Kidney (tissue), 14 donors: ENCODE results near the gene MAPK6. TPM values are rescaled to one million over a fixed set of nuclear protein-coding genes. Genes with fewer than 3 reads are reported as not detected.

Experiments
- DNase-seq, 5 donors: peaks; one replicate each; pipeline ENCODE4 v3.0.0-alpha.2; 2013 to 2020
- FAIRE-seq: peaks from 2 replicates; lab custom pipeline; 2012; peaks lifted over from hg19 to GRCh38; lab: Jason Lieb, UNC
- H3K27ac ChIP-seq, 2 donors: one replicate each; pipeline ENCODE4 v1.7.0; 2013; ENCODE audit warnings: low read depth in 2 of 2, low read length in 2 of 2, inconsistent platforms in 1 of 2
- H3K27me3 ChIP-seq: one replicate; pipeline ENCODE4 v1.7.1; 2013; ENCODE audit warnings: low read length, inconsistent platforms; ENCODE audit not compliant: control insufficient read depth, insufficient read depth
- H3K36me3 ChIP-seq, 3 donors: one replicate each; pipeline versions ENCODE4 v1.7.0 to v1.7.1; 2013; ENCODE audit warnings: low read length in 3 of 3, control low read depth in 1 of 3, inconsistent platforms in 1 of 3; ENCODE audit not compliant: insufficient read depth in 3 of 3, control insufficient read depth in 2 of 3
- H3K4me1 ChIP-seq, 3 donors: one replicate each; pipeline versions ENCODE4 v1.7.0 to v1.7.1; 2013; ENCODE audit warnings: low read length in 3 of 3, inconsistent platforms in 1 of 3, low read depth in 1 of 3; ENCODE audit not compliant: control insufficient read depth in 2 of 3, insufficient read depth in 2 of 3
- H3K4me3 ChIP-seq, 3 donors: one replicate each; pipeline versions ENCODE4 v1.7.0 to v1.8.1; 2013; ENCODE audit warnings: low read length in 3 of 3, control low read depth in 1 of 3, inconsistent platforms in 1 of 3
- H3K9ac ChIP-seq, 3 donors: one replicate each; pipeline versions ENCODE4 v1.7.0 to v1.7.1; 2013; ENCODE audit warnings: low read length in 3 of 3, control low read depth in 1 of 3, inconsistent platforms in 1 of 3
- H3K9me3 ChIP-seq, 3 donors: one replicate each; pipeline versions ENCODE4 v1.7.0 to v1.7.1; 2013; ENCODE audit warnings: low read length in 3 of 3, control low read depth in 1 of 3, inconsistent platforms in 1 of 3; ENCODE audit not compliant: control insufficient read depth in 2 of 3, insufficient read depth in 1 of 3
- CTCF ChIP-seq: IDR thresholded peaks from 3 replicates; pipeline ENCODE4 v1.5.1; 2012; ENCODE audit warnings: mild to moderate bottlenecking, moderate library complexity, borderline replicate concordance; ENCODE audit not compliant: insufficient read depth; ENCODE audit errors: extremely low read depth
- intact Hi-C: fragments of 100-400 bp; cut with DNase I; formaldehyde crosslinking; loops from one replicate; pipeline ENCODE4 v1.11.1; 2022
- polyA plus RNA-seq: library from polyadenylated mRNA; stranded (reverse); fragments of 350-450 nt; fragmentation: Illumina TruSeq; extraction: RNeasy Lipid Tissue Mini Kit (QIAGEN cat#74804); gene quantifications from one replicate; pipeline ENCODE4 v1.2.3, GENCODE V29; 2014; ENCODE audit warnings: low read depth, low replicate concordance; ENCODE audit not compliant: insufficient read depth
- total RNA-seq: library from RNA; stranded (reverse); fragmentation: NEBNext Ultra II Directional; extraction: Animal tissue kit (Norgen Biotek cat#: 25700); gene quantifications from one replicate; pipeline ENCODE4 v1.2.1, GENCODE V29; 2021
- donor health status: control.
- donor health status: control.
- donor health status: control.
- donor health status: control.
- donor health status: control.
- donor health status: DM: yes; HTN: yes; CAD: no.
- donor health status: Normal renal cell carcinoma (clear cell type).

The MAPK6 gene
- total and polyA plus RNA-seq, 2 donors from 2014 or later: 6.5 to 22.9 TPM

GRCh38 chr15:52085299-52085698 lies 66.3 kb downstream of the MAPK6 start:
- H3K4me3 ChIP-seq: no peak overlapping the region
- no peak for FAIRE-seq
- no peaks in the 10 kb centered on the region for H3K36me3 ChIP-seq
- DNase-seq: no peak
- no peak overlapping the region for H3K27ac ChIP-seq
- H3K9me3 ChIP-seq: peaks cover 0 to 3% (median 1%) of the 10 kb centered on the region in 3 donors
- intact Hi-C loops: no loop called here
- H3K27me3 ChIP-seq: no peaks in the 10 kb centered on the region
- no peak overlapping the region for H3K9ac ChIP-seq
- TF ChIP-seq CTCF: no peak
- no peaks in the 10 kb centered on the region for H3K4me1 ChIP-seq

- TF ChIP-seq CTCF: no peak
- Histone ChIP-seq H3K4me1 (no peaks in the 10 kb centered on the region), H3K9me3 (peaks cover 0 to 3% (median 3%) of the 10 kb centered on the region in 3 donors), H3K4me3 (no peak overlapping the region), H3K27ac (no peak overlapping the region), H3K9ac (no peak overlapping the region), H3K27me3 (no peaks in the 10 kb centered on the region), H3K36me3 (no peaks in the 10 kb centered on the region)
- no peak for DNase-seq
- no peak for FAIRE-seq
- intact Hi-C loops: no loop called here
Observed at GRCh38 chr15:52086011-52086786, 67.2 kb downstream of the MAPK6 start.

- Histone ChIP-seq H3K27ac (no peak overlapping the region), H3K9me3 (peaks cover 0 to 3% (median 3%) of the 10 kb centered on the region in 3 donors), H3K4me3 (no peak overlapping the region), H3K27me3 (no peaks in the 10 kb centered on the region), H3K4me1 (peaks cover 0 to 14% (median 7%) of the 10 kb centered on the region in 3 donors), H3K36me3 (no peaks in the 10 kb centered on the region), H3K9ac (no peak overlapping the region)
- intact Hi-C loops: no loop called here
- FAIRE-seq: no peak
- TF ChIP-seq CTCF: no peak
- DNase-seq: no peak
Observed at GRCh38 chr15:52090193-52090592, 71.2 kb downstream of the MAPK6 start.
